Osteoblast (primary cell): ENCODE results near the gene DLG2. TPM values are rescaled to one million over a fixed set of nuclear protein-coding genes. Genes with fewer than 3 reads are reported as not detected.

Experiments
- DNase-seq: peaks from one replicate; pipeline ENCODE4 v3.0.0; 2011; ENCODE audit warnings: low spot score, mixed read lengths; ENCODE audit not compliant: insufficient read length; ENCODE audit errors: missing footprints
- H2AFZ ChIP-seq: 2 replicates; pipeline ENCODE4 v1.6.0; 2011; ENCODE audit warnings: mild to moderate bottlenecking, low read length
- H3K27ac ChIP-seq: 2 replicates; pipeline ENCODE4 v1.5.1; 2011; ENCODE audit warnings: mild to moderate bottlenecking, low read depth, low read length, moderate library complexity
- H3K27me3 ChIP-seq: 2 replicates; pipeline ENCODE4 v1.6.0; 2012; ENCODE audit warnings: mild to moderate bottlenecking, control low read depth, inconsistent platforms, low read length, moderate library complexity; ENCODE audit not compliant: insufficient read depth
- H3K36me3 ChIP-seq: 2 replicates; pipeline ENCODE4 v1.5.1; 2011; ENCODE audit warnings: mild to moderate bottlenecking, low read length, control low read depth, moderate library complexity; ENCODE audit not compliant: insufficient read depth
- H3K4me1 ChIP-seq: 2 replicates; pipeline ENCODE4 v1.5.1; 2011; ENCODE audit warnings: mild to moderate bottlenecking, low read length, control low read depth, moderate library complexity; ENCODE audit not compliant: insufficient read depth
- H3K4me2 ChIP-seq: 2 replicates; pipeline ENCODE4 v1.6.0; 2011; ENCODE audit warnings: mild to moderate bottlenecking, low read length; ENCODE audit not compliant: insufficient read depth
- H3K4me3 ChIP-seq: fragments of 200-600 bp; sonication (generic); 3 replicates; pipeline ENCODE4 v1.5.1; 2012; ENCODE audit warnings: mild to moderate bottlenecking, low read length, inconsistent platforms; ENCODE audit not compliant: insufficient read depth
- H3K79me2 ChIP-seq: 2 replicates; pipeline ENCODE4 v1.6.0; 2012; ENCODE audit warnings: mild to moderate bottlenecking, low read length, control low read depth, inconsistent platforms; ENCODE audit not compliant: insufficient read depth
- H3K9me3 ChIP-seq: 2 replicates; pipeline ENCODE4 v1.5.1; 2011; ENCODE audit warnings: low read depth, low read length, control low read depth
- H4K20me1 ChIP-seq: 2 replicates; pipeline ENCODE4 v1.6.0; 2012; ENCODE audit warnings: mild to moderate bottlenecking, low read length, control low read depth; ENCODE audit not compliant: insufficient read depth
- total RNA-seq: library from RNA; depleted of rRNA; stranded (reverse); fragments of >200 nt; gene quantifications from 2 replicates; pipeline ENCODE4 v1.2.3, GENCODE V29; 2012
- TF ChIP-seq, protein P1 (sequence below): IDR thresholded peaks from 2 replicates; pipeline ENCODE4 v1.5.1; 2011; ENCODE audit warnings: mild to moderate bottlenecking, low read depth, low read length, moderate library complexity; ENCODE audit errors: extremely low read depth

The DLG2 gene
- total RNA-seq, 1 donor: 3.3 TPM

DNA sequence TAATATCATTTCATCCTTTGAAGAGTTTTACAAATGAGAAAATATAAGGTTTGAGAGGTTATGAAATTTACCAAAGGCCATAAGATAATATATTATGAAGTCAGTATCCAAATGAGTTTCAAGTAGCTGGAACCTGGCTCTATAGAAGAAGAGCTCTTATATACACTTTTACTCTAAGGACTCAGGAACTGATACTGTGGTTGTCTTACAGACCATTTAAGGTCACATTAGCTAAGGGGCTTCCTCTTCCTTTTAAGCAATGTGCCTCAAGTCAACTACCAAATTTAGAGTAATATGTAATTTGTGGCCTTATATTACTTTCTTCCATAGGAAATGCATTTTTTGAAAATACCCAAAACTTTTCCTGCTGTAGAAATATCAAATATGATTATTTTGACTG is 369.3 kb downstream of the DLG2 start:
- Histone ChIP-seq H2AFZ (no peak overlapping the region), H3K36me3 (no peaks in the 10 kb centered on the region), H3K9me3 (no peaks in the 10 kb centered on the region), H3K4me3 (no peak overlapping the region), H3K4me2 (no peak overlapping the region), H3K79me2 (no peaks in the 10 kb centered on the region), H3K4me1 (no peaks in the 10 kb centered on the region), H3K27me3 (no peaks in the 10 kb centered on the region), H4K20me1 (no peaks in the 10 kb centered on the region), H3K27ac (no peak overlapping the region)
- no peak for DNase-seq
- TF ChIP-seq, protein P1, sequence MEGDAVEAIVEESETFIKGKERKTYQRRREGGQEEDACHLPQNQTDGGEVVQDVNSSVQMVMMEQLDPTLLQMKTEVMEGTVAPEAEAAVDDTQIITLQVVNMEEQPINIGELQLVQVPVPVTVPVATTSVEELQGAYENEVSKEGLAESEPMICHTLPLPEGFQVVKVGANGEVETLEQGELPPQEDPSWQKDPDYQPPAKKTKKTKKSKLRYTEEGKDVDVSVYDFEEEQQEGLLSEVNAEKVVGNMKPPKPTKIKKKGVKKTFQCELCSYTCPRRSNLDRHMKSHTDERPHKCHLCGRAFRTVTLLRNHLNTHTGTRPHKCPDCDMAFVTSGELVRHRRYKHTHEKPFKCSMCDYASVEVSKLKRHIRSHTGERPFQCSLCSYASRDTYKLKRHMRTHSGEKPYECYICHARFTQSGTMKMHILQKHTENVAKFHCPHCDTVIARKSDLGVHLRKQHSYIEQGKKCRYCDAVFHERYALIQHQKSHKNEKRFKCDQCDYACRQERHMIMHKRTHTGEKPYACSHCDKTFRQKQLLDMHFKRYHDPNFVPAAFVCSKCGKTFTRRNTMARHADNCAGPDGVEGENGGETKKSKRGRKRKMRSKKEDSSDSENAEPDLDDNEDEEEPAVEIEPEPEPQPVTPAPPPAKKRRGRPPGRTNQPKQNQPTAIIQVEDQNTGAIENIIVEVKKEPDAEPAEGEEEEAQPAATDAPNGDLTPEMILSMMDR: no peak

DNA sequence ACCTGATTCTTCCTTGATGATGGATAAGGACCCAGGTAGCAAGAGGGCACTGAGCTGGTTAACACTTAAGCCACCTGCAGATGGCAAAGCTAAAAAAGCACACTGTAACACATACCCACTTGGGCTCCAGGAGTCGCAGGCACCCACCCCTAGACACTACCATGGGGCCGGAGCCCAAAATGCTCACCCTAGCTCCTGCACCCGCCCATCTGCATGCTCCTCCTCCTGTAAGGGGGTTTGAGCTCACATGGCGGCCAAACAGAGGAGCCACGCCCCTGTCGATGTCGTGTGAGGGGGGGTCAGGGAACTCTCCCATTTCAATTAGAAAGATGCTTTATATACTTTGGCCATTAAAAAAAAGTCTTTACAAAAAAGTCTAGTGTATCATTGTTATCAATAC is 370.7 kb downstream of the DLG2 start:
- no peaks in the 10 kb centered on the region for H3K9me3 ChIP-seq
- no peak overlapping the region for H3K4me2 ChIP-seq
- no peak for DNase-seq
- no peak overlapping the region for H2AFZ ChIP-seq
- H4K20me1 ChIP-seq: no peaks in the 10 kb centered on the region
- H3K4me1 ChIP-seq: no peaks in the 10 kb centered on the region
- no peak overlapping the region for H3K4me3 ChIP-seq
- H3K79me2 ChIP-seq: no peaks in the 10 kb centered on the region
- H3K36me3 ChIP-seq: no peaks in the 10 kb centered on the region
- TF ChIP-seq, protein P1: no peak
- H3K27ac ChIP-seq: no peak overlapping the region
- no peaks in the 10 kb centered on the region for H3K27me3 ChIP-seq

DNA sequence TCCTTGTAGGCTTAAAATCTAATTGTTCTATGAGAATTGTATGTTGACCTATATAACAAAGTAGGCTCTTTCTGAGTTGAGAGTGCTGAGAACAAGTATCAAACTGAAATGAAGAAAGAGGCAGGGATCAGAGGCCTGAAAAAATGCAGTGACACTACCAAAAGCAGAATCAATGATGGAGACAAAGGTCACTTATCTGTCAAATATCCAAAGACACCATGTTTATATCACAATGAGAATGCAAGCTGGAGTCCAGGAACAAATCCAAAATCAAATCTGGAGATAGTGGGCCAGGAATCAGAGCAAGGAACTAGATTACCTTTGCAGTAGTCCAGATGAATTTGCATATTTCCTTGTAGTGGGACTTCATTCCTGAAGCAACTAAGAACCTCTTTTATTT is 377.7 kb downstream of the DLG2 start:
- no peak overlapping the region for H2AFZ ChIP-seq
- H3K9me3 ChIP-seq: no peaks in the 10 kb centered on the region
- no peaks in the 10 kb centered on the region for H3K79me2 ChIP-seq
- no peaks in the 10 kb centered on the region for H3K36me3 ChIP-seq
- H3K4me3 ChIP-seq: no peak overlapping the region
- DNase-seq: no peak
- no peaks in the 10 kb centered on the region for H4K20me1 ChIP-seq
- no peaks in the 10 kb centered on the region for H3K27me3 ChIP-seq
- H3K4me2 ChIP-seq: no peak overlapping the region
- H3K4me1 ChIP-seq: no peaks in the 10 kb centered on the region
- no peak overlapping the region for H3K27ac ChIP-seq
- TF ChIP-seq, protein P1: no peak

DNA sequence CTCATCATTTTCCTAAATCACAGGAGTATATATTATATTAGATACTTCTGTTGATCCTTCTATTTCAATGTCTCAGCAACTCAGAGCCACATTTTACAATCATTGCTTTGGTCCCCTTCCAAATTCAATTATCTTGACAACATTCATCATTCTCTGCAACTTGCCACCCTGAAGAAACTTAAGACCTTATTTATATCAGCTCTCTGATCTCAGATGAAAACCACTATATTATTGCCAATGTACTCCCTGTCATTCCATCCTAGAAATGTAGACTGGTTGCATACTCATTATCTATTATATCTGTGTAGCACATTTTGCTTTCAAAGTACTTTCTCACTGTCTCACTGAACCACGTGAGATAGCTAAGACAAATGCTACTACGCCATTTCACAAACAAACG is 379.3 kb downstream of the DLG2 start:
- Histone ChIP-seq H3K36me3 (no peaks in the 10 kb centered on the region), H3K27me3 (no peaks in the 10 kb centered on the region), H4K20me1 (no peaks in the 10 kb centered on the region), H3K4me3 (no peak overlapping the region), H3K4me2 (no peak overlapping the region), H3K27ac (no peak overlapping the region), H3K79me2 (no peaks in the 10 kb centered on the region), H3K4me1 (no peaks in the 10 kb centered on the region), H3K9me3 (no peaks in the 10 kb centered on the region), H2AFZ (no peak overlapping the region)
- TF ChIP-seq, protein P1: no peak
- no peak for DNase-seq
